Fibroblast of skin of left quadriceps (primary cell): Measurements from ENCODE around the gene KRT7.

Source experiments
- DNase-seq, 2 experiments: peaks; one replicate each; pipeline ENCODE4 v3.0.0-alpha.2; 2013; ENCODE audit warnings: low read depth in 2 of 2

KRT7 gene

DNA sequence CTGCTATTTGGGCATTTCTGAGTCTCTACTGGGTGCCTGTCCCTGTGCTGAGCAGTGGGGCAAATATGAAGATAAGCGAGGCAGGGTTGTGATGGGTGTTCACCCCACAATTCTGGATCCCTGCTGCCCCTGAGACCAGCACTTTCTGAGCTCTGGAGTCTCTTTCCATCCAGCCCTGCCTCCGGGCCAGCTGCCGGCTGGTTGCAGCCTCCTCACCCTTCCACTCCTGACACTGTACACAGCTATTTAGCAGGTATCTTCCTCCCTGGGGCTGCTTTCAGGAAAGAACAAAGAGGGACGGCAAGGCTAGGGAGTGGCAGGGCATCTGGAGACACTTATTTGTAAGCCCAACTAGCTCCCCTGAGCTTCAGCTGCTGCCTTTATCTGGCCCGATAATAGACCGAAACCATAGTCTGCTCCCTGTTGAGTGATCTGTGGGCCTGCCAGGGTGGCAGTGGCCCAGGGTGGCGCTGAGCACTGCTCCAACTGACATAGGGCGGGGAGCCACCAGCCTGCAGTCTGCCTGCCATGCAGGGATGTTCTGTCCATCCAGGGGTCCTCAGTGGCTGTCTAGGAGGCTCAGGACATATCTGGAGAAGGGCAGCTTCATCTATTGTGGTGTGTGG is 33.6 kb upstream of the KRT7 start:
- DNase-seq, result no peak

DNA sequence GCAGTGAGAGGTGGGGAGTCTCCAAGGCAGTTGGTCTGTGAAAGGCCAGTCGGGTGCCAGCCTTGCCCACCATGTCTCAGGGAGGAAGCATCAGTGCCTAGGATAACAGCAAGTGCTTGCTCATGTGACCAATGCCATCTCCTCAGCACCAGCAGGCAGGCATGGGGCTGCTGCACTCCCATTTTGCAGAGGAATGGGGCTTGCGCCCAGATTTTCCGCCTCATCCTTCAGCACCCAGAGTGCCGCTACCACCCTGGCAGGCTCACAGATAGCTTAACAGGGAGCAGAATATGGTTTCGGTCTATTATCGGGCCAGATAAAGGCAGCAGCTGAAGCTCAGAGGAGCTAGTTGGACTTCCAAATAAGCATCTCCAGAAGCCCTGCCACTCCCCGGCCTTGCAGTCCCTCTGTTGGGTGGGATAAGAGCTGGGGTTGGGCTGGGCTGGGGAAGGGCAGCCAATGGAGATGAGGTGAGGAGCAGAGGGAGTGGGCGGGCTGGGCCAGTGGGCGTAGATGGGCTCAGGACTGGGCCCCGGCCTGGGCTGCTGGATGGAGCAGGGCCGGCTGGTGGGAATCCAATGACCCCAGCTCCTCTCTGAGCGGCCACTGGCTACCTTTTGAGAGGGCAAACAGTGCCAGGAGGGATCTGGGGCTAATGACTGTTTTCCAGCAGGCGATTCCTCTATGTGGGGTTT is 32.8 kb upstream of the KRT7 start:
- no peak for DNase-seq

DNA sequence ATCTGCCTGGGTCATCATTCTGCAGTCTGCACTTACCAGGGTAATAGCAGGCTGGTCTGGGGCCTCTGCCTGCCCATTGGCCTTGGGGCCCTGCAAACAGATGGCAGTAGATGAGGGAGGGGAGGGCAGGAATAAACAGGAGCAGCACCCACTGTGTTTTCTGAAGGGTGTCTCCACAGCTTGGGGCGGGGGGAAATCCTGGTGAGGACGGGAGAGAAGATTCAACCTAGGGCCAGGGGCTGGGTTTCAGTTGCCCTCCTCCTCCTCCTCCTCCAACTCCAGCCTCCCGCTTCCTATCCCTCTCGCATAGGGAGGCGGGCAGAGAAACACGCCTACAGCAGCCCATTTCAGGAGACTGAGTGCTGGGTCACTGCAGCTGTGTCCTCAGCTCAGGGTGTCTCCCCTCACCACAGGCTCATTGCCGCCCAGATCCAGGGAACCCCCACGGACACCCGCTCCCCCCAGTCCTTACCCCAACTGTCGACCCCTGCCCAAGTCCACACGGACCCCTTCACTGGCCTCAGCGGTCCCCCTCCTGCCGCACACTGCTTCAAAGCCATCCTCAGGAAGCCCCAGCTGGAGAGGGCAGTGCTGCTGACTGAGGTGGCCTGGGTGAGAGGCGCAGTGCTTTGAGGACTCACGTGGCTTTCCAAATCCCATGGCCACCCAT is 32.1 kb upstream of the KRT7 start:
- DNase-seq, result no peak

DNA sequence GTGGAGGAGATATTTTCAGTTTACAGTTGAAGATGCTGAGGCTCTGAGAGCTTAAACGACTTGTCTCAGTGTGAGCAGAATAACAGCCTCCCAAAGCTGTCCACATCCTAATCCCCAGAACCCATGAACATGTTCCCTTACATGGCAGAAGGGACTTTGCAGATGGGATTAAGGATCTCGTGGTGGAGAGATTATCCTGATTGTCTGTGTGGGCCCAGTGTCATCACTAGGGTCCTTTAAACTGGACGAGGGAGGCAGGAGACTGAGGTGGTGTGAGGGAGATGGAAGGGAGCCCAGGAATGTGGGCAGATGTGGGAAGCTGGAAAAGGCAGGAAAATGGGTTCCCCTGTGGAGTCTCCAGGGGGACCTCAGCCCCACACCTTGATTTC is 31.6 kb upstream of the KRT7 start:
- no peak for DNase-seq

DNA sequence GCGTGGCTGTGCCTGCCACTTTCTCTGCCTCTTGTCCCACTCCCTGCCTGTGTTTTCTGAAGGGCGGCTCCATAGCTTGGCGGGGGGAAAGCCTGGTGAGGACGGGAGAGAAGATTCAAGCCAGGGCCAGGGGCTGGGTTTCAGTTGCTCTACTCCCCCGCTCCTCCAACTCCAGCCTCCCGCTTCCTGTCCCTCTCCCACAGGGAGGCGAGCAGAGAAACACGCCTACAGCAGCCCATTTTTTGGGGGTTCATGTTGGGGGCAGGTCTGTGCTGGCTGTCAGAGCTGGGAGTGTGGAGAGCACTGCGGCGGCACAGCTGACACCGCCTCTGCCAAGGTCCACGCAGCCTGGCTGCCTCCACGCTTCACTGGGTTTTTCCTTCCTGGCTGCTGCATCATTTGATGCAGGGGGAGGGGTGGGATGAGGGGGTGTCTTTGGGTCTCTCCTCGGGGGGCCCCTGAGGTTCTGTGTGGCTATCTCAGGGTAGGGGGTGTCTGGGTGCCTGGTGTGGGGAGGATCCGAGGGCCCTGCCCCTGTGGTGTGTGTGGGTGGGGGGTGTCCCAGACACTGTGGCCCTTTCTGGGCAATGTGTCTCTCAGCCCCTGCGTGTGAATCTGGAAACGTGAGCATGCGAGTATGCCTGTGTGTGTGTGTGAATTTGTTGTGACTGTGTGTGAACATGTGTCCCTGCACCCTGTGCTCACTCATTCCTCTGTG is 30.5 kb upstream of the KRT7 start:
- no peak for DNase-seq

DNA sequence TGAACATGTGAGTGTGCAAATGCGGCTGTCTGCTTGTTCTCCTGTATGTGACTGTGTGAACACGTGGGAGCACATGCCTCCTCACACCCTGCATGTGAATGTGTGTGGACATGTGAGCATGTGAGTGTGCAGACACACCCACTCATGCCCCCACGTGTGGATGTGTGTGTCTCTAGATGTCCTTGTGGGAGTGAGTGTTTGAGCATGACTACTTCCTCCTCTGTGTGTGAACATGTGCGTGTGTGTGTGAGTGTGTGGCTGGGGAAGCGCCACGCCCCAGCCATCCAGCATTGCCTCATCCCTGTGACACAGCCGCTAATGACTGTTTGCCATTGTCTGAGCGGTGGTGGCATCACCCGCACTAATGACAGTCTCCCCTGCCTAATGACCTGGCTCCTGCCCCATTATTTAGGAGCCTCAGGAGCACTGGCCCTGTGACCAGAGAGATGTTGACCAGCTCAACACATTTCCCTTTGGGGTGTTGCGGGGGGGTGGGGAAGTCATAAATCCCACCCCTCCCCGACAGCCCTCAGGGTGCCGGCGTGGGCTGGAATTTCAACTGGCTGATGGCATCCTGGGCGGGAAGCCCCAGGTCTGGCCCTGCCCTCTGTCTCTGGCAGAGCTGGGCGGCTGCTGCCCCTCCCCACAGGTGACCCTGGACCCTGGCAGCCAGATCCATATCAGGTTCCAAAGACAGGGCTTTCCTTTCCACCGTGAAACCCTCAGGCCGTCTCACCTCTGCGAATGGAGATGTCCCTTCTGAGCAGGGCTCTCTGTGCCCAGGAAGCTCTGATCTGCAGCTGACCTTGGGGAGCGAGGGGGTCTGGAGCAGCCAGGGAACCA is 29.7 kb upstream of the KRT7 start:
- peak; percentile 60 to 64 for DNase-seq

DNA sequence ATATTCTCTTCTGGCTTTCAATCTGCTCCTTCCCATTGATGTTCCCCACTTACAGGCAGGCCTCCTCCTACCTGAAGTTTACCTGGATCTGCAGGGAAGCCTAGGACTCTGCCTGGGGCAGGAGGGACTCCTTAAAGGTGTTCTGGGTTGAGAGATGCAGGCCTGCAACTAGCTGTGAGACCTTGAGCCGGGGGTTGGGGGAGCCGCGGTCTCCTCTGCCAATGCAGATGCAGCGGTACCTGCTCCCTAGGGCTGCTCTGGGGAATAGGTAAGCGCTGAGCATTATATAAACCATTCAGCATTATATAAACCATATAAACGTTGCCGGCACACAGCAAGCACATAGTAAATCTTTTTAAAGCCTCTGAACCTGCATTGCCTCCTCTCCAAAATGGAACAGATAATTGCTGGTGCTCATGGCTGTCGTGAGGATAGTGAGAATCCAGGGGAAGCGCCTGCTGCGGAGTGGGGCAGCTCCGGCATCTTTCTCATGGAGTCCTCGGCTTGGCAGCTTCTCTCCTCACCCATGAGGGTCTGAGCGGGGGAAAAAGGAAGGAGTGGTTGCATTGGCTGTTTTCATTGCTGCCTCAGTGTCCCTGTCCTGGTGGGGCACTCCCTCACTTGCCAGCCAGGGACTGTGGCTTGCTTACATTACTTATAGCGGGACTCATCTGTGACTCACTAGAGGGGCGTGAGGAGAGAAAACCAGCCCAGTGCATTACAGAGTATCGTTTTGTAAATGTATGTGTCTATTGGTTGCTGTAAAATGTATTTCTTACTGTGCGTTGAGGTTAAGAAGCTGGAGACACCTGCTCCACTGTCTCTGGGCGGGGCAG is 28.7 kb upstream of the KRT7 start:
- DNase-seq, result no peak

DNA sequence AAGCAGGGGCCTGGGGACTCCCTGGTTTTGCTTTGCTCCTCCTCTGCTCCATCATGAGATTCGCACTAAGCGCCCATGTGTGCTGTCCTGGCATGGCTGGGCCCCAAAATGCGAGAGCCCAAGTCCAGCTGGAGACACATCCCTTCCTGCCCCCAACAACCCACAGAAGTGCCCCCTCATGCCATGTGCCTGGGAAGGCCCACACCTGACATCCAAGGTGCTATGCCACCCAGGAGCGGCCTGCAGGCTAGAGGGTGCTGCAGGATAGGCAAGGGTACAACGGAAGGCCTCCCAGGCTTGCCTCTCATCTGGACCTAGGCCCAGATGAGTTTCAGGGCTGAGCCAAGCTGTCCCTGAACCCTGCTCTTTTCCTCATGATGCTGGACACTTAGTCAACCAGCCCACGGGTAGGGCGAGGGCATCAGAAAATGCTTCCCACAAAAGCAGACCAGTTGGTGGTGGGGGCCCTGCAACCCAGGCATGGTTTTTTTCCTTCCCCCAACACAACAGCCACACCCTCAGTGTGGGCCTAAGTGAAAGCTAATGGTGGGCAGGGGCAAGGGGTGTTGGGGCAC is 28.0 kb upstream of the KRT7 start:
- no peak for DNase-seq

DNA sequence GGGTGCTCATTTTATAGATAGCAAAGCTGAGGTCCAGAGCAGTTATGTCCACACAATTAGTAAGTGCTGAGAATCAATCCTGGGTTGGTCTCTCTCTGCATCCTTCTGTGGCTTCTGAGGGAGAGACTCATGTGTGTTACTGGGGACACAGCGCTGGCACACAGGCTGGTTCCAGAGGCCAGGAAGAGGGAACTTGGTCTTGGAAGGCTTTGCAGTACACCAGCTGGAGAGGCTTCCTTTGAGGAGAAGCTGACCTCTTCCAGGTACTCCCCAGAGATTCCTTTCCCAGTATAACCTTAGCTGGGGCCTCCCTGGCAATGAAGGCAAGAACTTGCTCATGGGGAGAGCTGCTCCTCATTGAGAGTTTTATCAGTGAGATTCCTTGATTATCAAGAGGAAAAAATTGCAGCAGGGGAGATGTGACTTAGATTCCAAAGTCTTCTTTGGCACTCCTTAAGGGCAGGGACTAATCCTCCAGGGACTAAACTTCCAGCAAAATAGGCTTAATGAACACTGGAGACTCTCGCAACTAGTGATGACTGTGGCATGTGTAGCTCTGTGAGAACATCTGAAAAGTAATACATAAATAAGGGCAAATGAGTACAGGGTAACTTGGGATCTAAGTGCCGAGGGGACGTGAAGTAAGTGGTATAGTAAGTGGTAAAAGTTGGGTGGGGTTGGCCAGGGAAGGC is 27.3 kb upstream of the KRT7 start:
- DNase-seq, result no peak

DNA sequence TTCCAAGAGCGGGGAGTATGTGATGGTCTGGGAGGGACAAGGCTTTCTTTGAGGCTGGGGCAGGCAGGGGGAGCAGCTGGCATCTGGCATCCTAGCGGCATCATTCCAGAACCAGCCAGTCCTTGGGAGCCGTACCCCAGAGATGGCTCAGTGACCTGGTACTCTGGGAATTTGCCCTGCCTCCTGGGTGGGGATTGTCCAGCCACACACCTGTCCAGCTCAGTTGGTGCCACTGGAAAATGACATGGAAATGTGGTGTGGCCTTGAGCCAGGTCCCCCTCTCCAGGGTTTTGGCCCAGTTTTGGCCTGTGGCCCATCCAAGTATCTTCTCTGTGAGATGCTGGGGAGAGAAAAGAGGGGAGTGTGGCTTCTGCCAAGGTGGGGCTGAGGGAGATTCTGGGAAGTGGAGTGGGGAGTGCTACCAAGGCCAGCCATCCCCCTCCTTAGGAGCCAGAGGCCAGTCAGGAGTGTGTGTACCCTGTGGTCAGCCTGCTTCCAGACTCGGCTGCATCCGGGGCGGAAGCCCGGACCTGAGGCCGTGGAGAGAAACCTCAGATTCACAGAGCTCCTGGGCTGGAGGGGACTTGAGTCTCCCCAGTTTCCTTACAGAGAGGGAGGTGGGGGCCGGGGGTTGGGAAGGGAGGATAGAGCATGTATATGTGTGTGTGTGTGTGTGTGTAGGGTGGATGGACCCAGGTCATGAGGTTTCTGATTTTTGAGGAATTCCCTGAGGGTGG is 26.6 kb upstream of the KRT7 start:
- DNase-seq, result no peak

DNA sequence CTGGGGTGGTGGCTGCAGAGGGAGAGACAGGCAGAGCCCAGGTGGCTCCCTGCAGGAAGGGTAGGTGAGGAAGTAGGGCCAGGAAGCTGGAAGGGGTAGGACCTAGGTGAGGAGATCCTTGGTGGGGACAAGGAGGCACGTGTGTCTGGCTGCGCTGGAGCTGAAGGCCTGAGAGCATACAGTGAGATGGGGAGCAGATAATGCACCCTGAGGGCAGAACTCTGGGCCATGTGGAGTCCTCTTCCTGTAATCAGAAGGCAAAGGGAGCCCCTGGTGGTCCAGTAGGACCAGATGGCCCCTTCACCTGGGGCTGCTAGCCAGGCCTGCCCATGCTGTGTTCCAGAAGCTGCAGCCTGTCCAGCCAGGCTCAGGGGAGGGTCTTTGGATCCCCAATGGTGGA is 25.9 kb upstream of the KRT7 start:
- DNase-seq, result no peak

DNA sequence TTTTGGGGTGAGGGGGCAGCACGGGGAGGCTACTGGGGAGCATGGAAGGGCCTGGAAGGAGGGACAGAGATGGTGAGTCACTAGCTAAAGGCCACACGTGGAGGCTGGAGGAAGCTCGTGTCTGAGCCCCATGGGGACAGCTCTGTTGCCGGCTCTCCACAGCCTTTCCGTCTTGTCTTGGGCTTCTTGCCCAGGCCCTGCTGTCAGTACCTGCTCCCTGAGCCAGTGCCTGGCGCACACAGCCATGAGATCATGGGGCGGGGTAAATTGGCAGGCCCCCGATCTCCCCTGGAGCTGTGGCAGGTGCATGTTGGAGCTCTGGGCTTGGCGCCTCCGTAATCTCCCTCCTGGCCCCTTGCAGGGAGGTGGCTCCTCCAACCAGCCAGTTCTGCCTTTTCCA is 25.1 kb upstream of the KRT7 start:
- no peak for DNase-seq

DNA sequence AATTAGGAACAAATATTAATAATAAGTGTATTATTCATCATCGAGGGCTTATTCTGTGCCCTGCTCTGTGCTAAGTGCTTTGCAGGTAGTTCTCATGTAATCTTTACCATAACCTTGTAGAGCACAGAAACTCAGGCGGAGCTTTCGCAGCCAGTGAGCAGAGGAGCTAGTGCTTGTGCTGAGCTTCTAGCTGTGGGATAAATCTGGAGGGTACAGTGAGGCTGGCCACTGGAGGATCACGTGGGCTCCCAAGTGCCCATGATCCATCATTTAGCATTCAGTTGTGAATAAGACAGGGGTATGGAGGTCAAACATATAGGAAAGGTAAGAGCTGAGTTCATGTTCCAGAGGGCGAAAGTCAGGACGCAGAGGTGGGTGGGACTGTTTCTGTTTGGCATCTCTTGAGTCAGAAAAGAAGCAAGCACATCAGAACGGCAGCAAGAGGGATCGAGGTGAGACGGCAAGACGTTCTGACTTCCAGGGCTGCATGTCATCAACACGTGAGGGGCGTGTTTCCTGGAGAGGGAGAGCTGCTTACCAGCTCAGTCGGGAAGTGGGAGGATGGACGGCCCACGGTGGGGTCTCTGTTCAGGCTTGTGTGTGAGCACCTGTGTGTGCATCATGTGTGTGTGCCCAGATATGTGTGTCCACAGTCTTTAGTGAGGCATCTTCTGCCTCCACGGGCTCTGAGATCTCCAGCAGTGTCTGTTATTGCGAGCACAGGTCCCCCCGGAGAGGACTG is 24.4 kb upstream of the KRT7 start:
- no peak for DNase-seq

DNA sequence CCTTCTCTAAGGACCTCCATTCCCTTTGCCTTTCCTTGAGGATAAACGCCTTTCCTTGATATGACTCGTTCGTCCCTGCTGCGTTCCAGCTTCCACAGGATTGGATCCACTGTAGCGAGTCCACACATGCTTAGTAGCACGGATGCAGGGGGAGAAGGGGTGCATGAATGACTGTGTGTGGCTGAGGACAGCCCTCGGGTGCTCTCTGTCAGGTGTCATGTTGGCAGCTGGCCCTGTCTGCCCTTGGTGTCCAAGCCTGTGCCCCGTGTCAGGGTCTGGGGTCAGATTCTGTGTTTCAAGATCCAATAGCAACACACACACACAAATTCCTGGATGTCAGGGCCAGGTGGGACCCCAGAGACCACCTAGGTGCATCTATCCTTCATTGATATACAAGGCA is 23.7 kb upstream of the KRT7 start:
- DNase-seq, result no peak

DNA sequence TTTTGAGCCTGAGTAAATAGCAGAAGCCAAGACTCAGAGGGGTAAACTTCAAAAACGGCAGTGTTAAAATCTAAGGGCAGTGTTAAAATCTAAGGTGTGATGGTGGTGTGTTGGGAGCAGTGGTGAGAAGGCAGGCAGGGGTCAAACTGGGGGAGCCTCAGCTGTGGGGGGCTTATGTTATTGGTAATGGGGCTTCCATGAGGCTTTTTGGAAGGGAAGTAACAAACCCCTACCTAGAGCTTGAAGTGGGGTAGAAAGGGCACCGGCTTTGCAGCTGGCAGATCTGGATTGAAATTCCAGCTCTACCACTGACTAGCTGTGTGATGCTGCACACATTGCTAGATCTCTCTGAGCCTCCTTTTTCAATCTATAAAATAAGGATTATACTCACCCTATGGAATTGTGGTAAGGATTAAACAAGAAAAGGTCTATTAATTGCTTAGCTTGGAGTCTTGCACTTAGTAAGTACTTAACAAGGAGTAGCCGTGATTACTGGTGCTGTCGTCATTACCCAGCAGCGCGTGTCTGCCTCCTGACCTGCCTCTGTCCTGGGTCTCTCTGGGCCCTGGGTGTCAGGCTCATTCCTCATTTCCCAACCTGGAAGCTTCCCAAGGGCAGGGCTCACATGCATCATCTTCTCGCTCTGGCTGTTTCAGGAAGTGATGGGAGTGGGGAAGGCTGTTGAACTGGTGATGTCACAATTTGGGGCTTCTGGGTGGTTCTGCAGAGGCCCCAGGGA is 22.7 kb upstream of the KRT7 start:
- peak; percentile 45 to 51 for DNase-seq

DNA sequence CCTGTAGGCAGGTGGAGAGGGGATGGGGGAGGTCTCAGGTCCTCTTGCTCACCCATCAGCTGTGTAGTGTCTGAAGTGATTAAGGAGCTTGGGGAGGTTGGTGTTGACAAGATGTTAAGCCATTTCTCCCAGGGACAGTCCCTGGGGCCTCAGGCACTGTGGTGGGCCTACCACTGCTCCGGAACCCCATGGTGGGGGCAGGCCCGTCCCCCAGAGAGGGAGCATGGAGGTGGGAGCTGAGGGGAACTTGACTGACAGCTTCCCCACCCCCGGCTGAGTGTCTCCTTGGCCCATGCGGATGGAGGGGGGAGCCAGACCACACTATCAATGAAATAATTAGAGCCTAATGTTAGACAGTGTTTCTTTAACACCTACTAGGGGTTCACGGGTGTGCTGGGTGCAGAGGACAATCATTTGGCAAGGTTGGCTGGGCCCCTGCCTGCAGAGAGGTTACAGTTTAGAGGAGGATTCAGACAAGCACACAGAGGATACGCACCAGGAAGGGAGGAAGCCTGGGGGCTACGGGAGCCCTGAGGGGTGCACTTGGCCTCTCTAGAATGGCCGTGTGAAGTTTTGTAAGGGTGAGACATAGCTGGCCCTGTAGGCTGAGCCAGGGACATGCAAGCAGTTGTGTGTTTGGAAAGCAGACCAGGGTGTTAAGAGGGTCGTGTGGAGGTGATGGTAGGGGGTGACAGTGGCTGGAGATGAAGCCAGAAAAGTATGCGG is 22.0 kb upstream of the KRT7 start:
- no peak for DNase-seq
